ENCODE measurements around the gene NDUFAF8.

DNA sequence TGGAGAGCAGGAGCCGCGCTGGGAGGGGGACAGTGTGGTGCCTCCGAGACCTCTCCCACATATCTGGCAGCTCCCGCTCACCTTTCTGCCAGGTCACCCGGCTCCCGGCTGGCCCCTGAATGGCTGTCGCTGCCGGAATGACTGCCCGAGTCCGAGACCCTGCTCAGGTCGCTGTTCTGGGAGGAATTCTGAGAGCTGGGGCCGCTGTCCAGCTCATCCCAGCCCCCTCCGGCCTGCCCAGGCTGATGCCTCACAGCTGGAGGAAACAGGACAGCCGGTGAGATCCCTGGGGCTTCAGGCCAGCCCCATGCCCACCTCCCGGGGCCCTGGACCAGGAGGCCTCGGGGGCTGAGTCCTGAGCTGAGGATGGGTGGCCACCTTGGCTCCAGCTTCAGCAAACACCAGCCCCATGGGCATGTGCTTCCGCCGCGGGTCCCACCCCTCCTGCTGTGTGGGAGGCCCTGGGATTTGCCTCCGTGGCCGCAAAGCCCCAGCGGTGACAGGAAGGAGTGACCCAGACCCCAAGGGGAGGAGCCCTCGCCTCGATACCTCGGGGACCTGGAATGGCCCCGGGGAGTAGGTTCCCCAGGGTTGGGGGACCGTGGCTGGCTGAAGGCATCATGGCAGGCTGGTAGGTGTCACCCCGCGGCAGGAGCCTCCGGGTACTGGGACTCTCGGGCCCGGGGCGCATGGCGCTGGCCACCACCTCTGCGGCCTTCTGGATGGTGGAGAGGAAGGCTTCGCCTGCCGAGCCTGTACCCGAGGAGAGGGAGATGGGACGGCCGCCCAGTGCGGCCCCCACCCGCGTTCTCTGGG is 7.1 kb upstream of the NDUFAF8 start:
- no peak for TF ChIP-seq POLR2A (IDR thresholded peaks at IDR 0.05)
- TF ChIP-seq, protein P1, sequence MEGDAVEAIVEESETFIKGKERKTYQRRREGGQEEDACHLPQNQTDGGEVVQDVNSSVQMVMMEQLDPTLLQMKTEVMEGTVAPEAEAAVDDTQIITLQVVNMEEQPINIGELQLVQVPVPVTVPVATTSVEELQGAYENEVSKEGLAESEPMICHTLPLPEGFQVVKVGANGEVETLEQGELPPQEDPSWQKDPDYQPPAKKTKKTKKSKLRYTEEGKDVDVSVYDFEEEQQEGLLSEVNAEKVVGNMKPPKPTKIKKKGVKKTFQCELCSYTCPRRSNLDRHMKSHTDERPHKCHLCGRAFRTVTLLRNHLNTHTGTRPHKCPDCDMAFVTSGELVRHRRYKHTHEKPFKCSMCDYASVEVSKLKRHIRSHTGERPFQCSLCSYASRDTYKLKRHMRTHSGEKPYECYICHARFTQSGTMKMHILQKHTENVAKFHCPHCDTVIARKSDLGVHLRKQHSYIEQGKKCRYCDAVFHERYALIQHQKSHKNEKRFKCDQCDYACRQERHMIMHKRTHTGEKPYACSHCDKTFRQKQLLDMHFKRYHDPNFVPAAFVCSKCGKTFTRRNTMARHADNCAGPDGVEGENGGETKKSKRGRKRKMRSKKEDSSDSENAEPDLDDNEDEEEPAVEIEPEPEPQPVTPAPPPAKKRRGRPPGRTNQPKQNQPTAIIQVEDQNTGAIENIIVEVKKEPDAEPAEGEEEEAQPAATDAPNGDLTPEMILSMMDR (IDR thresholded peaks at IDR 0.05), result no peak
